ENCODE data around the gene PAX5.
A peak's percentile ranks its signal among the peaks of the same experiment; 100 is the strongest.

The PAX5 gene

DNA sequence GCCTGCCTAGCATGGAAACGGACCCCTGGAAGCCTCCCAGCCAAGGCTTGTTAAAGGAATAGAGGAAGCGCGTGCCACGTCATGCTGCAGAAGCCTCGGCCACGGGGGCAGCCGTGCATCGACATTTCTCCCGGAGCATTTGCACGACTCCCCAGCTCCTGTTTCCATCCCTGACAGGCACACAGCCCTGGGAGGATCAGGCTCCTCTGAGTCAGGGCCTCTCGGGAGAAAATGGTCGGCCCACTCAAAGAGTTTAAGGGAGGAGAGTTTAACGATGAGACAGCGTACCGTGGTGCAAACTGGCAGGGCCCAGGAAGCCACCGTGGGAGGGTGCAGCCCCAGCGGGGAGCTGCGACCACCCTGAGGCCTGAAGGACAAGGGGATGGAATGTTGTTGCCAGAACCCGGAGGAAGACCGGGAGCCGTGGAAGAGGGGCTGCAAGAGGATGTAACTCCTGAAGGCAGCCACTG lies 213.6 kb downstream of the PAX5 start:
- H3K27me3 ChIP-seq (ENCODE audit: control insufficient read depth, insufficient read depth, low read length): peaks cover 17% of the 10 kb centered on the region
- no peaks in the 10 kb centered on the region for H3K9me3 ChIP-seq (ENCODE audit: control insufficient read depth, insufficient read depth, low read length)
- H3K4me1 ChIP-seq (ENCODE audit: control insufficient read depth, insufficient read depth, low read length): peaks cover 4% of the 10 kb centered on the region
- no peaks in the 10 kb centered on the region for H3K36me3 ChIP-seq (ENCODE audit: control insufficient read depth, insufficient read depth, low read length)
- H3K4me3 ChIP-seq (ENCODE audit: low read depth, low read length): no peak overlapping the region
- no peak overlapping the region for H3K9ac ChIP-seq (ENCODE audit: low read depth, low read length)

DNA sequence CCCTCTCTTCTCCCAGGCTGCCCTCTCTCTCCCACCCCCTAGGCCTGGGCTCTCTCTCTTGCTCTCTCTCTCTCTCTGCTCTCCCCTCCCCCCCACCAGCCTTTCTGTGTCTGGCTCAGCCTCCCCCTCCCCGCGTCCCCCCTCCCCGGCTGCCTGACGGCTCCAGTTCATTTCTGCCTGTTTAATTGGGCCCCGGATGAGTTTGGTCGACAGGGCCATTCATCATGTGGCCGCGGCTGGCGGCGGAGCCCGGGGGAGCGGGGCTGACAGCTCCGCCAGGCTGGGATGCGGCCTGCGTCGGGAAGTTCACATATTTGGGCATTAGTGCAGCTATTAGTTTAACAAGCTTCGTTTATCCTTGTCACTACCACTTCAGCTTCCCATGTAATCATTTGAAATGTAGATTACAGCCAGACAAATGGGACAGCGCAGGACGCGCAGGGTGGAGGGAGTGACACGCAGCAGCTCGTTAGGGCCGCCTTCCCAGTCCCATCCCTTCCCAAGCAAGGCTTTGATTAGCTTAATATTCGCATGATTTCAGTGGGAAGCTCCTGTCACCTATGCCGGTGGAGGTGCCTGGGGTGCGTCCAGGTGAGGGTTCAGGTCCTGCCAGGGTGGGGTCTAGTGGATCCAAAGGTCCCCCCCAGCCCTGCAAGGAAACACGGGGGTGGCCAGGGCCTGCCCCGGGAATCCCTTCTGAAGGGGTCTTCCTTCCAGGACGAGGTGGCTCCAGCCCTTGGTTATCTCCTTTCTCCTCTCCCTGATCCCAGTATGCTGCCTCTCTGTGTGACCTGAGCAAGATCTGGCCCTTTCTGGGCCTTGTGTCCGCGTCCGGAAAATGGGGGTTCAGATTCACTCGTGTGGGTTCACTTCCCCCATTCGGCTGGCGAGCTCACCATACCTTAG lies 214.8 kb downstream of the PAX5 start:
- peak overlapping the region; percentile 12 for H3K9ac ChIP-seq (ENCODE audit: low read depth, low read length)
- no peaks in the 10 kb centered on the region for H3K36me3 ChIP-seq (ENCODE audit: control insufficient read depth, insufficient read depth, low read length)
- H3K27me3 ChIP-seq (ENCODE audit: control insufficient read depth, insufficient read depth, low read length): peaks cover 17% of the 10 kb centered on the region
- H3K4me1 ChIP-seq (ENCODE audit: control insufficient read depth, insufficient read depth, low read length): peaks cover 4% of the 10 kb centered on the region
- peak overlapping the region; percentile 64 for H3K4me3 ChIP-seq (ENCODE audit: low read depth, low read length)
- H3K9me3 ChIP-seq (ENCODE audit: control insufficient read depth, insufficient read depth, low read length): no peaks in the 10 kb centered on the region

DNA sequence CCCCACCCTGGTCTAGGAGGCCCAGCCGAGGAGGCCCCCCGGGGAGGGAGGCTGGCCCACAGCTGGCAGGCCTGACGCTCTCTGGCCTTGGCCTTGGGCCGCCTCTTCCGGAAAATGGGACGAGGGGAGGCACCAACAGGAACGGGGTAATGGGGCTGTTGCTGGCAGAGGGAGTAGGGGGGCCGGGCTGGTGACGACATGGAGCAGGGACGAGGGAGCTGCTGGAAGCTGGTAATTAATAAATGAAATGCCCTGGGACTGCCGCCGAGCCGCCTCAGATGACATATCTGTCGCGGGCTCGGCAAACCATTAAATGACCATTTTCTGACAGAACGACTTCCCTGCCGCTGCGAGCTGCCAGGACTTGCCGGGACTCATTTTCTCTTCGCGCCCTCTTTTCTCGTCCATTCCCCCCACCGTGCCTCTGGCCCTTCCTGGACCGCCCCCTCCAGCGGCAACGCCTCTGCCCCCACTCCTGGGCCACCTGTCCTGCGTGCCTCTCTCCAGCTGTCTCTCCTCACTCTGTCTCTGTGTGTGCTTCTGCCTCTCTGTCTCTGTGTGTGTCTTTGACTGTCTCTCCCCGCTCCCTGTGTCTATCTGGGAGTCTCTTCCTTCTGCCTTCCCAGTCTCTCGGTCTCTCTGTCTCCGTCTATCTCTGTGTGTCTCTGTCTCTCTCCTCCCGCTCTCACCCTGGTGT lies 215.7 kb downstream of the PAX5 start:
- Histone ChIP-seq H3K9me3 (ENCODE audit: control insufficient read depth, insufficient read depth, low read length) (no peaks in the 10 kb centered on the region), H3K36me3 (ENCODE audit: control insufficient read depth, insufficient read depth, low read length) (no peaks in the 10 kb centered on the region), H3K9ac (ENCODE audit: low read depth, low read length) (no peak overlapping the region), H3K4me1 (ENCODE audit: control insufficient read depth, insufficient read depth, low read length) (peaks cover 4% of the 10 kb centered on the region), H3K4me3 (ENCODE audit: low read depth, low read length) (peak overlapping the region; percentile 64), H3K27me3 (ENCODE audit: control insufficient read depth, insufficient read depth, low read length) (peaks cover 17% of the 10 kb centered on the region)

DNA sequence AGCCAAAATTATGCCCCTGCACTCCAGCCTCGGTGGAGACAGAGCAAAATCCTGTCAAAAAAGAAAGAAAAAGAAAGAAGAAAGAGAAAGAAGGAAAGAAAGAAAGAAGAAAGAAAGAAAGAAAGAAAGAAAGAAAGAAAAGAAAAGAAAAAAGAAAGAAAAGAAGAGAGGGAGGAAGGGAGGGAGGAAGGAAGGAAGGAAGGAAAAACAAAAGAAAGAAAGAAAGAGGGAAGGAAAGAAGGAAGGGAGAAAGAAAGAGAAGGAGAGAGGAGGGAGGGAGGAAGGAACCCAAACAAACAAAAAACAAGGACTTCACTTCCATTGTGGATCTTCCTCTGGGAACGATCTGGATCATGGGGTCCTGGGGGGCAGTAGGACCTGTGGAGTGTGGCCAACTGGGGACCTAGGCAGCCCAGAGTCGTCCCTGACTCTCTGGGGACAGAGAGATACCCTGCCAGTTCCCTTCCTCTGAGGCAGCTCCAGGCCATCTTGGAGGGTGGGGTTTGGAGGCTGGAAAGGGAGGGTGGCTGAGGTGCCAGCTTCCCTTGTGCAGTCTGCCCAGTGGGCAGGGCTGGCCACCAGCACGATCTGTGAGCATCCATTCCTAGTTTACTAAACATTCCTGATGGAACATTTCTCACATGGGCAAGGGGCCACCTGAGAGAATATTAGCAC lies 216.8 kb downstream of the PAX5 start:
- Histone ChIP-seq H3K9me3 (ENCODE audit: control insufficient read depth, insufficient read depth, low read length) (no peaks in the 10 kb centered on the region), H3K27me3 (ENCODE audit: control insufficient read depth, insufficient read depth, low read length) (peaks cover 17% of the 10 kb centered on the region), H3K36me3 (ENCODE audit: control insufficient read depth, insufficient read depth, low read length) (no peaks in the 10 kb centered on the region), H3K4me1 (ENCODE audit: control insufficient read depth, insufficient read depth, low read length) (peaks cover 4% of the 10 kb centered on the region), H3K4me3 (ENCODE audit: low read depth, low read length) (no peak overlapping the region), H3K9ac (ENCODE audit: low read depth, low read length) (no peak overlapping the region)

DNA sequence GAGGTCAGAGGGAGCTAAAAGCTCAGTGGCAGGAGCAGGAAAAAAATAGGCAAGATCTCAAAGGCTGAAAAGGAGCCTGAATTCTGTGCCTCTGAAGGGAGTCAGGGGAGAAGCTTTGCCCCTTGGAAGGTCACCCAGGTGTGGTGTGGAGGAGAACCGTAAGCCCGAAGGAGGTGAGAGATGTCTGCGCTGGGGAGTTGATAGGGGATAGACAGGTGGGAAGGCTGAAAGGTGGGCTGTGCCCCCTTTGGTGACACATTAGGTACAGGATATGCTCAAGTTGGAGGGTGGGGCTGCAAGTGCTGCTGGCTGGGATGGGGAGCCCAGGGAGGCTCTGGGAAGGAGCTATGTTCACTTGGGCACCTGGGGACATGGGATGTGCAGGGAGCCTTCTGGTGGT lies 217.7 kb downstream of the PAX5 start:
- H3K4me1 ChIP-seq (ENCODE audit: control insufficient read depth, insufficient read depth, low read length): peaks cover 4% of the 10 kb centered on the region
- no peaks in the 10 kb centered on the region for H3K9me3 ChIP-seq (ENCODE audit: control insufficient read depth, insufficient read depth, low read length)
- peaks cover 17% of the 10 kb centered on the region for H3K27me3 ChIP-seq (ENCODE audit: control insufficient read depth, insufficient read depth, low read length)
- no peak overlapping the region for H3K4me3 ChIP-seq (ENCODE audit: low read depth, low read length)
- H3K9ac ChIP-seq (ENCODE audit: low read depth, low read length): no peak overlapping the region
- no peaks in the 10 kb centered on the region for H3K36me3 ChIP-seq (ENCODE audit: control insufficient read depth, insufficient read depth, low read length)

DNA sequence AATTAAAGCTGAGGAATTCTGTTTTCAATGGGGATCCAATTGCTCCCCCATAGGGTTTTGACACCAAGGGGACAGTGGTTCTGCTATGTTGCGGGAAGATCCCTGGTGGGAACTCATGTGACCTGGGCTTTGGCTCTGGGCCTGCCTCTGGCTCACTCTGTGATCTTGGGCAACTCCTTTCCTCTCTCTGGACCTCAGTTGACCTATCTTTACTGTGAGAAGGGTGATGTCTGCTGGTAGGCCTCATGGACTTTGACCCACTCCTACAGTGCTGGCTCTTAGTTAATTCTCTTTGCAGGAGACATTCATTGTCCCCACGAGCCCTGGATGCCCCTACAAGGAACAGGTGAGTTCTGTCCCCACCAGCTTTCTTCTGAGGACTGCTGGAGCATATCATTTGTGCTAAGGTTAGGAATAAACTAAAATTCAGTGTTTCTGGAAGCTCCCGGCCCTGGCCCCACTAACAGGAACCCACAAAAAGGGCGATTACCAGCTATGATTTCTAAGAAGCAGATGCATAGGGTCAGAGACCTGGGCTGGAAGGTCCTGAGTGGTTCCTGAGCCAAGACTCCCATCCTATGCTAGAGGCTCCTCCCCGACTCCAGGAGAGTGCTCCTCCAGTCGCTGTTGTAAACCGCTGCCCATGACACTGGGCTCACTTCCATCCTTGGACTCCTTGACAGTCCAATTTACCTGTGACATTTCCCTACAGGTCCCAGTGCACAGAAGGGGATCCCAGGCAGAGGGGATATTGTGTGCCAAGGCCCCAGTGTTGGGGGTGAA lies 218.3 kb downstream of the PAX5 start:
- Histone ChIP-seq H3K4me1 (ENCODE audit: control insufficient read depth, insufficient read depth, low read length) (peaks cover 4% of the 10 kb centered on the region), H3K9me3 (ENCODE audit: control insufficient read depth, insufficient read depth, low read length) (no peaks in the 10 kb centered on the region), H3K9ac (ENCODE audit: low read depth, low read length) (no peak overlapping the region), H3K36me3 (ENCODE audit: control insufficient read depth, insufficient read depth, low read length) (no peaks in the 10 kb centered on the region), H3K4me3 (ENCODE audit: low read depth, low read length) (no peak overlapping the region), H3K27me3 (ENCODE audit: control insufficient read depth, insufficient read depth, low read length) (peaks cover 16% of the 10 kb centered on the region)

DNA sequence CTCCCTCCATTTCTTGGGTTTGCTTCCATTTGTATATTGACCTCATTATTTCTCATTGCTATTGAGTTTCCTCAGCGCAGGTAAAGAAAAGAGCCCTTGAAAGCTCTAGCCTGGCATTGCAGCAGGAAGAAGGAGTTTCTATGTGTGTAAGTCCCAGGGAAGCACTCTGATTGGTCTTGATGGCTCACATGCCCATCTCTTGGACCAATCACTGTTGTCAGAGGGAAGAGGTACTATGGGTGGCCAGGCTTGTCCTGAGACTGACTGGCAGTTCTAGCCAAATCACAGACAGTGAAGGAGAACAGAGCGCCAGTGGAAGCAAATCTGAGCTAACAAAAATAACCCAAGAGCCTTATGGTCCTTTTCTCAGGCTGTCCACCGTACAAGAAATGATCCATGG lies 219.0 kb downstream of the PAX5 start:
- H3K9me3 ChIP-seq (ENCODE audit: control insufficient read depth, insufficient read depth, low read length): no peaks in the 10 kb centered on the region
- no peak overlapping the region for H3K9ac ChIP-seq (ENCODE audit: low read depth, low read length)
- H3K4me1 ChIP-seq (ENCODE audit: control insufficient read depth, insufficient read depth, low read length): peaks cover 4% of the 10 kb centered on the region
- no peak overlapping the region for H3K4me3 ChIP-seq (ENCODE audit: low read depth, low read length)
- no peaks in the 10 kb centered on the region for H3K36me3 ChIP-seq (ENCODE audit: control insufficient read depth, insufficient read depth, low read length)
- peaks cover 13% of the 10 kb centered on the region for H3K27me3 ChIP-seq (ENCODE audit: control insufficient read depth, insufficient read depth, low read length)

DNA sequence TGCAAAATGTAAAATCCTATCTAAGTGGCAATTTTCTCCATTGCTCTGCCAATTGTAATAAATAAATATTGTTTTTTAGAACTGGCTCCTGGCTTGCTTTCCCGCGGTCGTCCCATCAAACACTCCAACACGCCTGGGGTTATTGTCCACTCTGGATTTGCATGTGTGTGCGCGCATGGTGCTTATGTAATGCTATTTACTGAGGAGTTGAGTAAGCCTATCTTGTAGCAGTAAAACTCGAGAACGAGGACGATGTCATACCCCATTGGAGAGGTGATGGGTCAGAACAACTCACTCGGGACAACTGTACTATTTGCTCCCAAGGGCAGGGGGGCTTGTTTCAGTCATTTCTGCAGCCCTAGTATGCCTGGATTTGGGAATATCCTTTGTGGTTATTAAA lies 220.9 kb downstream of the PAX5 start:
- peaks cover 6% of the 10 kb centered on the region for H3K27me3 ChIP-seq (ENCODE audit: control insufficient read depth, insufficient read depth, low read length)
- no peaks in the 10 kb centered on the region for H3K4me1 ChIP-seq (ENCODE audit: control insufficient read depth, insufficient read depth, low read length)
- no peak overlapping the region for H3K4me3 ChIP-seq (ENCODE audit: low read depth, low read length)
- no peaks in the 10 kb centered on the region for H3K9me3 ChIP-seq (ENCODE audit: control insufficient read depth, insufficient read depth, low read length)
- H3K36me3 ChIP-seq (ENCODE audit: control insufficient read depth, insufficient read depth, low read length): no peaks in the 10 kb centered on the region
- no peak overlapping the region for H3K9ac ChIP-seq (ENCODE audit: low read depth, low read length)

DNA sequence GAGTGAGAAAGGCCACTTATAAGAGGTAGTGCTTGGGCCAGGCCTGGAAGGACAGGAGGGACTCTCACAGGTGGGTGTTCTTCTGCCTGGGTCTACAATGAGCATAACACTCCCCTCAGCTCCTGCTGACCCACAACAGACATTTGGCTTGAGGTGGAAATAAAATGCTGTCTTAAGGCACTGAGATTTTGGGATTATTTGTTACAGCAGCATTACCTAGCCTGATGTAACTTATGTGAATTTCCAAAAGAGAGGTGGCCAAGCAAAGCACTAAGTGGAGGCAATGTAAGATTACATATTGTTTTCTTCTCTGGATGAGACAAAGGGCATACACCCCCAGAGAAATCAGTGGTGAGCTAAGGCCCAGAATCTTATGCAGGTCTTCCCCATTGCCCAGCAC lies 221.5 kb downstream of the PAX5 start:
- Histone ChIP-seq H3K36me3 (ENCODE audit: control insufficient read depth, insufficient read depth, low read length) (no peaks in the 10 kb centered on the region), H3K9me3 (ENCODE audit: control insufficient read depth, insufficient read depth, low read length) (no peaks in the 10 kb centered on the region), H3K4me3 (ENCODE audit: low read depth, low read length) (no peak overlapping the region), H3K27me3 (ENCODE audit: control insufficient read depth, insufficient read depth, low read length) (peaks cover 2% of the 10 kb centered on the region), H3K4me1 (ENCODE audit: control insufficient read depth, insufficient read depth, low read length) (no peaks in the 10 kb centered on the region), H3K9ac (ENCODE audit: low read depth, low read length) (no peak overlapping the region)

DNA sequence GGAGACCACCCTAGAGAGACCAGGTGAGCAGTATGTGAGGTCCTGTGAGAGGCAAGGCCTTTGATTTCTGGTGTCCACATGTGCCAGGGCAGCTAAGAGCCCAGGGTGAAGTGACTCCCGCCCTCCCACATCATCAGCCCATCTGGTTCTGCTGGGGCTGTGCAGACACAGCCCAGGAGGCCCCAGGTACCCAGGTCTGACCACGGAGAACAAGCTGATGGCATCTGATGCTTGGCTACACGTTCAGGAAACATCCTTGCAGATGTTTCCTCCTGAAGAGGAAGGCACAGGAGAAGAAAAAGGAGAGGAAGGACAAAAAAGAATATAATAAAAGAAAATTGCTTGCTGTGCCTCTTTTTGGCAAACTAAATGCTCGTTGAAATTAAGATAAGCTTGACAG lies 225.8 kb downstream of the PAX5 start:
- Histone ChIP-seq H3K27me3 (ENCODE audit: control insufficient read depth, insufficient read depth, low read length) (no peaks in the 10 kb centered on the region), H3K36me3 (ENCODE audit: control insufficient read depth, insufficient read depth, low read length) (no peaks in the 10 kb centered on the region), H3K4me3 (ENCODE audit: low read depth, low read length) (no peak overlapping the region), H3K4me1 (ENCODE audit: control insufficient read depth, insufficient read depth, low read length) (no peaks in the 10 kb centered on the region), H3K9ac (ENCODE audit: low read depth, low read length) (no peak overlapping the region), H3K9me3 (ENCODE audit: control insufficient read depth, insufficient read depth, low read length) (no peaks in the 10 kb centered on the region)

DNA sequence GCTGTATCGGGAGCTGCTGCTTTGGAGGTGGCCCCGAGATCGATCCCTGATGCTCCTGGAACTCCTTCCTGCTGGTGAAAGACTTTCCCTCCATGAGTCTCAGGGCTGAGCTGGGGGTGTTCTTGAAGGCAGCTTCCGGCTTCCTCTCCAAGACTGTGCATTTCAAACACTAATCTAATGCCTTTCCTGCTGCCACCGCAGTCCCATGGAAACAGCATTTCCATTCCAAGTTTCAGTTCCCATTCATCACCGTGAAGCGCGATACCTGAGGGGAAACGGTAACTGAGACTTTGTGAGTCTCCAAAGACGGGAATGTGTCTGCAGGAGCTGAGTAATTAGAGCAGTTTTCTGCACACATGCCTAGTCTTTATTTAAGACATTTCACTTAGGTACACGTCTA lies 230.1 kb downstream of the PAX5 start:
- Histone ChIP-seq H3K4me1 (ENCODE audit: control insufficient read depth, insufficient read depth, low read length) (no peaks in the 10 kb centered on the region), H3K4me3 (ENCODE audit: low read depth, low read length) (no peak overlapping the region), H3K9ac (ENCODE audit: low read depth, low read length) (no peak overlapping the region), H3K27me3 (ENCODE audit: control insufficient read depth, insufficient read depth, low read length) (no peaks in the 10 kb centered on the region), H3K9me3 (ENCODE audit: control insufficient read depth, insufficient read depth, low read length) (no peaks in the 10 kb centered on the region), H3K36me3 (ENCODE audit: control insufficient read depth, insufficient read depth, low read length) (no peaks in the 10 kb centered on the region)
